ENCODE data around the gene PRADC1. TPM values are rescaled to one million over a fixed set of nuclear protein-coding genes. Genes with fewer than 3 reads are reported as not detected.

Gene PRADC1
- total RNA-seq, 2 donors from 2014 or later: 21.4 to 26.3 TPM

- intact Hi-C loops (cut with DNase I): no loop called here
- Histone ChIP-seq H3K27me3 (replicated peaks; ENCODE audit: insufficient read depth) (no peaks in the 10 kb centered on the region), H3K27ac (no peak overlapping the region), H3K4me1 (replicated peaks) (peaks cover 10% of the 10 kb centered on the region), H3K4me3 (no peak overlapping the region), H3K36me3 (peaks cover 3 to 5% of the 10 kb centered on the region in 2 donors), H3K9me3 (no peaks in the 10 kb centered on the region)
- 60% methylated on average over 4 of the region's 5 CpGs for WGBS
- TF ChIP-seq CTCF (IDR thresholded peaks at IDR 0.05) (no peak), POLR2A (IDR thresholded peaks at IDR 0.05) (no peak), POLR2AphosphoS5 (IDR thresholded peaks at IDR 0.05) (no peak)
- DNase-seq (ENCODE audit: low spot score): no peak
Measured at GRCh38 chr2:73255907-73256617, 23.0 kb upstream of the PRADC1 start.

GRCh38 chr2:73255007-73255644, 22.1 kb upstream of the PRADC1 start:
- 51% methylated on average over 4 of the region's 4 CpGs for WGBS

GRCh38 chr2:73254343-73255006, 21.4 kb upstream of the PRADC1 start:
- TF ChIP-seq POLR2A (IDR thresholded peaks at IDR 0.05) (no peak), POLR2AphosphoS5 (IDR thresholded peaks at IDR 0.05) (peak; percentile 74), CTCF (IDR thresholded peaks at IDR 0.05) (no peak)
- peak; percentile 37 for DNase-seq (ENCODE audit: low spot score)
- 51% methylated on average over 7 of the region's 7 CpGs for WGBS
- Histone ChIP-seq H3K9me3 (no peaks in the 10 kb centered on the region), H3K4me3 (no peak overlapping the region), H3K27ac (peak overlapping the region in 1 of 2 donors; percentile 64), H3K4me1 (replicated peaks) (peaks cover 10% of the 10 kb centered on the region), H3K36me3 (peaks cover 7 to 9% of the 10 kb centered on the region in 2 donors), H3K27me3 (replicated peaks; ENCODE audit: insufficient read depth) (no peaks in the 10 kb centered on the region)
- intact Hi-C loops (cut with DNase I): no loop called here

More at GRCh38 chr2:73255007-73255644, 22.1 kb upstream of the PRADC1 start:
- Histone ChIP-seq H3K36me3 (peaks cover 6 to 7% of the 10 kb centered on the region in 2 donors), H3K27ac (peak overlapping the region in 1 of 2 donors; percentile 64), H3K9me3 (no peaks in the 10 kb centered on the region), H3K27me3 (replicated peaks; ENCODE audit: insufficient read depth) (no peaks in the 10 kb centered on the region), H3K4me3 (no peak overlapping the region), H3K4me1 (replicated peaks) (peaks cover 10% of the 10 kb centered on the region)
- no peak for DNase-seq (ENCODE audit: low spot score)
- no peak for TF ChIP-seq POLR2AphosphoS5 (IDR thresholded peaks at IDR 0.05)
- TF ChIP-seq POLR2A (IDR thresholded peaks at IDR 0.05): no peak
- no peak for TF ChIP-seq CTCF (IDR thresholded peaks at IDR 0.05)
- intact Hi-C loops (cut with DNase I): no loop called here

GRCh38 chr2:73253901-73254300, 20.9 kb upstream of the PRADC1 start:
- Histone ChIP-seq H3K36me3 (peaks cover 10 to 14% of the 10 kb centered on the region in 2 donors), H3K4me3 (no peak overlapping the region), H3K27me3 (replicated peaks; ENCODE audit: insufficient read depth) (no peaks in the 10 kb centered on the region), H3K4me1 (replicated peaks) (peaks cover 10% of the 10 kb centered on the region), H3K9me3 (no peaks in the 10 kb centered on the region), H3K27ac (peak overlapping the region in 1 of 2 donors; percentile 64)
- no peak for DNase-seq (ENCODE audit: low spot score)
- TF ChIP-seq POLR2A (IDR thresholded peaks at IDR 0.05): no peak
- no peak for TF ChIP-seq CTCF (IDR thresholded peaks at IDR 0.05)
- no peak for TF ChIP-seq POLR2AphosphoS5 (IDR thresholded peaks at IDR 0.05)
- intact Hi-C loops (cut with DNase I): no loop called here
- 98% methylated on average over 3 of the region's 3 CpGs for WGBS

All from prostate gland (tissue), 2 donors.